ENCODE data around the gene LUM.

Gene LUM

DNA sequence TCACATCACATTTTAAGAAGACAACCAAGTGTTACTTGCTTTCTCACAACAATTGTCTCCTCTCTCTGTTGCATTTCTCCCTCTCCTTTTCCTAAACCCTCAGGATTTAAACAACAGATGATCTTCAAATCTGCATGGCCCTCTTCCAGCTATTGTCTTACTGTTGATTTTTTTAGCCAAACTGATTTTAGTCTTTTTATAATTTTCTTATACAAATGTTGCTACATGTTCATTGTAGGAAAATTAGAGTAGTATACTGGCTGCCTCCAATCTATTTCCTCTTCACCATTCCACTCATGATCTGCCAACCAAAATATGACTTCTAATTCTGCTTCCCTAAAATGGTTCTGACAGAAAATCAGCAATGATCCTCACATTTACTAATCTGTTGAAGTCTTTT lies 52.1 kb downstream of the LUM start:
- TF ChIP-seq, protein P1, sequence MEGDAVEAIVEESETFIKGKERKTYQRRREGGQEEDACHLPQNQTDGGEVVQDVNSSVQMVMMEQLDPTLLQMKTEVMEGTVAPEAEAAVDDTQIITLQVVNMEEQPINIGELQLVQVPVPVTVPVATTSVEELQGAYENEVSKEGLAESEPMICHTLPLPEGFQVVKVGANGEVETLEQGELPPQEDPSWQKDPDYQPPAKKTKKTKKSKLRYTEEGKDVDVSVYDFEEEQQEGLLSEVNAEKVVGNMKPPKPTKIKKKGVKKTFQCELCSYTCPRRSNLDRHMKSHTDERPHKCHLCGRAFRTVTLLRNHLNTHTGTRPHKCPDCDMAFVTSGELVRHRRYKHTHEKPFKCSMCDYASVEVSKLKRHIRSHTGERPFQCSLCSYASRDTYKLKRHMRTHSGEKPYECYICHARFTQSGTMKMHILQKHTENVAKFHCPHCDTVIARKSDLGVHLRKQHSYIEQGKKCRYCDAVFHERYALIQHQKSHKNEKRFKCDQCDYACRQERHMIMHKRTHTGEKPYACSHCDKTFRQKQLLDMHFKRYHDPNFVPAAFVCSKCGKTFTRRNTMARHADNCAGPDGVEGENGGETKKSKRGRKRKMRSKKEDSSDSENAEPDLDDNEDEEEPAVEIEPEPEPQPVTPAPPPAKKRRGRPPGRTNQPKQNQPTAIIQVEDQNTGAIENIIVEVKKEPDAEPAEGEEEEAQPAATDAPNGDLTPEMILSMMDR (IDR thresholded peaks at IDR 0.05; ENCODE audit: low read depth, low read length): no peak
- no peak overlapping the region for H3K4me3 ChIP-seq (ENCODE audit: low read depth, low read length)

DNA sequence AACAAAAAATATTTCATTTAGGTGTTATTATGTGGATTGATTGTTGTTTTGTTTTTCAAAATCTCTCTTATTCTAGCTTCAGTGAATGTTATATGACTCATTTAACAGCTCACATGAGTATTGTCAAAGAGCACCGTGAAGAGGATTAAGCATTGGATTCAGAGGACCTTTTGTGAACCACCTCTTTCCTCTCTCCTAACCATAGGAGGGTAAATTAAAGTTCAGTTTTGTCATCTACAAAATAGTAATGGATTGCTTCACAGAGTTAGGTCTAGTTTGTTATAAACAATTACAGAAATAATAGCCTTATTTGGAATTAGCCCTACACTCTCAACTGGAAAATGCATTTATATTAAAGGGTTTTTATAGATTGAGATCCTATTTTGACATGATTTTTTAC lies 52.5 kb downstream of the LUM start:
- H3K4me3 ChIP-seq (ENCODE audit: low read depth, low read length): no peak overlapping the region
- TF ChIP-seq, protein P1 (IDR thresholded peaks at IDR 0.05; ENCODE audit: low read depth, low read length): no peak

DNA sequence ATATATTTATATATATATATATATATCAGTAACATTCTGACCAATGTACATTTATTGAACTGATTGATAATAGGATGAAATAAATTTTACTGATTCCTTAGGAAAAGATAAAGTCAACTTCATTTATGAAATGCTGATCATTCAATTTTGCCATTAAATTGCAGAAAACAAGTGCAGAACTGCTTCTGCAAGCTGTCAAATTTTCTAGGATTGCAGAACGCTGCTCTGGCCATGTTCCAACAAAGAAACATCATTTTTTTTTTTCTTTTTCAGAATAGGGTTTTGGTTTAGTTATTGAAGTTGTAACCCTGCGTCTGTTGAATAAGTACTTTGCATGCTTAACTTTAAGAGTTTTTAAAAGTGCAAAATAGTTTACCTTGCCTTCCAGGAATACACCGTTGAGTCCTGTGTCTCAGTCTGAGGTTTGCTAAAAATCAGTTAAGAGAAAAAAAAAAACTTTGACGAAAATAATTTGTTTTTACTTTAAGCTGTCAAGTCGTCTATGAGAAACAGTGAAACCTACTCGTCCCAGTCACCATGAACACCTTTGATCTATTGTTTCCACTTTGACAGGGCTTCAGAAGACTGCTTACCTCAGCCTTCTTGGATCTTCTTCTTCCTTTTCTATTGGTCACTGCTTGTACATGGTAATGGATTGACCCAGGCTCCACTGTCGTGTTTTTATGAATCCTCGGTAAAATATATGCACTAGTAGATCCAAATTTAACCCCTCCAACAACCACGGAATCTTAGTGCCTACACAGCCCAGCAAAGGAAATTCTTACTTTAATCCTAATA lies 53.7 kb downstream of the LUM start, which contains the start of gene KERA:
Gene KERA, minus strand, starts transcription at position 657 of the 798 bp plus-strand sequence. CDS start 1,743 bp downstream, outside the sequence.
- TF ChIP-seq, protein P1 (IDR thresholded peaks at IDR 0.05; ENCODE audit: low read depth, low read length): no peak
- H3K4me3 ChIP-seq (ENCODE audit: low read depth, low read length): no peak within 1 kb of the TSS

DNA sequence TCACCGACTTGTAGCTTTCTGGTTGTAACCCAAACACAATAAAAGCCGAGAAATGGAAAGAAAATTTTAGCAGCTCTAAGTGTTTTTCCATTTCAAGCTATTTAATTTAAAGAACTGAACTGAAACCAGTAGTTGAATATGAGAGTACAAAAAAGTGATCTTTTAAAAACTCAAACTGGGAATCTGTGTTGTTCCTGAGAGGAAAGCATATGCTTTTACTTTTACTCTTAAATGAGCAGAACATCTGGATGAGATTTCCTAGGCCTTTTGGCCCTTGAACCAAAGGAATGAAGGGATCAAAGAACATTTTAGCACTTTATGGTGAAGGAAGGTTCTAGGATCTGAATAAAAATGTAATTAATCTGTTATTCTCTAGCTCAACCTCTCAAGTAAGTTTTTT lies 54.8 kb downstream of the LUM start:
- TF ChIP-seq, protein P1 (IDR thresholded peaks at IDR 0.05; ENCODE audit: low read depth, low read length): no peak
- no peak overlapping the region for H3K4me3 ChIP-seq (ENCODE audit: low read depth, low read length)

DNA sequence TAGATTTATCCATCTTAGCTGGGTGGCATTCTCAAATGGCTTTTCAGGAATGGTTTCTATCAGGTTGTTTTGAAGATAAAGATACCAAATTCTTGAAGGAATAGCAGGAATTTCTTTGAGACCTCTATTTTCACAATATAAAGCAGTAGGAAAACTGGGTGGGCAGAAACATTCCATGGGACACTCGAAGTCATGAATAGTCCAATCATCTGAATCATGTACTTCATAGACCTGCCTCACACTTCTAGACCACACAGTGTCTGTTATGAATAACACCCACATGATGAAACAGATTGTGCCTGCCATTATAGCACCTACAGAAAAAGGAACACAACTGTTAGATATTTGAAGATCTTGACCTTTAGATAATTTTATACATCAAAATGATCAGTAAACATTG lies 55.3 kb downstream of the LUM start:
- H3K4me3 ChIP-seq (ENCODE audit: low read depth, low read length): no peak overlapping the region
- TF ChIP-seq, protein P1 (IDR thresholded peaks at IDR 0.05; ENCODE audit: low read depth, low read length): no peak

DNA sequence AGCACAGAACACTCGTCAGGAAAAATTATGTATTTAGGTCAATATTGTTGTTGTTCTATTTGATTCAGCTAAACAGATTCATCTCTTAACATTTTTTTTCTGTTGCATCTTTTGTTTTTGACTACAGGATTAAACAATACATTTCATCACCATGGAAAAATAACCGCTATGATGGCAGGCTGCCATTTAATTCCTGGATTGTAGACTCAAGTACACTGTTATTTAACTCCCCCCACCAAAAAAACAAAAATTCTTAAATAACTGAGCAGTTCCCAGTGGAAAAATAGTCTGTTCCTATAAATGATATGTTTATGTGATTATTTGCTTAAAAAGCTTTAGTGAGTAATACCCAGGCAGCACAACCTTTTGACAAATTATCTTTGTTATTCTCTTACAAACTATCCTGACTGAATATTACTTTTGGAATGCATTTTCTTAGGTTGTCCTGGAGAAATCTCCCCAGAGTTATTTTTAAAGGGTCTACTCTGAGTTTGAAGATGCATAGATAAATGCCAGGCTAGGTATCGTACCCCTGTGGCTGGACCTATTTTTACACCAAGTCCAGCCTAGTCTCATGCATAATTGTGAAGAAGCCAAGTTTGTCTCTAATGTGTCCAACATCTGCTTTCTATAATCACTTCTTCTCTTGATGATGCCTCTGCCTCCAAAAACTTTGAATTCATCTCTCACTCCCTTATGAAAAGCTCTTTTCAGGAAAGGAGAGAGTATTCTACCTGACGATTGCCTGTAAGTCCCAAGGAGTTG lies 57.2 kb downstream of the LUM start:
- H3K4me3 ChIP-seq (ENCODE audit: low read depth, low read length): no peak overlapping the region
- TF ChIP-seq, protein P1 (IDR thresholded peaks at IDR 0.05; ENCODE audit: low read depth, low read length): no peak
